Cardiac muscle cell (in vitro differentiated cells and primary cell): ENCODE measurements around the gene ACE. TPM values are rescaled to one million over a fixed set of nuclear protein-coding genes. Genes with fewer than 3 reads are reported as not detected.

ENCODE experiments used
- DNase-seq, 2 donors: peaks; one replicate each; pipeline versions ENCODE4 v3.0.0 to v3.0.0-alpha.2; 2010 to 2017; ENCODE audit warnings: low read depth in 1 of 2, low spot score in 1 of 2
- H3K27ac ChIP-seq: fragments of 200-600 bp; sonication (generic); 2 replicates; pipeline ENCODE4 v1.5.1; 2016
- H3K27me3 ChIP-seq: fragments of 200-600 bp; sonication (generic); 2 replicates; pipeline ENCODE4 v1.6.0; 2016; ENCODE audit warnings: control low read depth
- H3K36me3 ChIP-seq: fragments of 200-600 bp; sonication (generic); 2 replicates; pipeline ENCODE4 v1.5.1; 2016; ENCODE audit warnings: control low read depth
- H3K4me1 ChIP-seq: fragments of 200-600 bp; sonication (generic); 2 replicates; pipeline ENCODE4 v1.8.1; 2017; ENCODE audit warnings: low read depth, mild to moderate bottlenecking, mixed run types
- H3K4me3 ChIP-seq: fragments of 200-600 bp; sonication (generic); 2 replicates; pipeline ENCODE4 v1.5.1; 2016; ENCODE audit warnings: mild to moderate bottlenecking
- H3K9me3 ChIP-seq: fragments of 200-600 bp; sonication (generic); 2 replicates; pipeline ENCODE4 v1.5.1; 2017; ENCODE audit warnings: low read depth, mild to moderate bottlenecking, control low read depth
- polyA plus RNA-seq: library from polyadenylated mRNA; unstranded; fragments of >200 nt; fragmentation: Nextera tagmentation; extraction: Ambion mirVana; gene quantifications from 2 replicates; pipeline ENCODE4 v1.2.1, GENCODE V29; 2016
- total RNA-seq: library from RNA; depleted of rRNA; stranded (reverse); fragments of >200 nt; gene quantifications from 2 replicates; pipeline ENCODE4 v1.2.3, GENCODE V29; 2016
- TF ChIP-seq, protein P1 (sequence below): IDR thresholded peaks from 2 replicates; pipeline ENCODE4 v1.5.1; 2012; ENCODE audit warnings: low read depth, mild to moderate bottlenecking, low read length

The ACE gene
- total and polyA plus RNA-seq, 2 experiments from 2014 or later, result 1.8 to 3.2 TPM

DNA sequence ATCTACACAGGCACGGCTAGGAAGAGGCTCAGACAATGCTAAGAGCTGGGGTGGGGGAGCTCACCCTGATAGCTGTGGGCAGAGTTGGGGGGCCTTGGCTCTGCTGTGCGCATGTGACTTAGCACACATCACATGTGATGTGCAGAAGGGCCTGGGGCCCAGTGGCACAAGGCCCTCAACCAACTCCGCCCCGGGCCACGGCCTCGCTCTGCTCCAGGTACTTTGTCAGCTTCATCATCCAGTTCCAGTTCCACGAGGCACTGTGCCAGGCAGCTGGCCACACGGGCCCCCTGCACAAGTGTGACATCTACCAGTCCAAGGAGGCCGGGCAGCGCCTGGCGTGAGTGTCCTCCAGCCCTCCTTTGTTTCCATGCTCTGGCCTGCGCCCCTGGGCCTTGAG lies 19.3 kb downstream of the ACE start:
- peaks cover 4% of the 10 kb centered on the region for H3K27me3 ChIP-seq
- no peaks in the 10 kb centered on the region for H3K9me3 ChIP-seq
- no peak overlapping the region for H3K27ac ChIP-seq
- H3K4me3 ChIP-seq, result no peak overlapping the region
- H3K36me3 ChIP-seq, result no peaks in the 10 kb centered on the region
- H3K4me1 ChIP-seq, result no peaks in the 10 kb centered on the region
- DNase-seq, result no peak
- TF ChIP-seq, protein P1, sequence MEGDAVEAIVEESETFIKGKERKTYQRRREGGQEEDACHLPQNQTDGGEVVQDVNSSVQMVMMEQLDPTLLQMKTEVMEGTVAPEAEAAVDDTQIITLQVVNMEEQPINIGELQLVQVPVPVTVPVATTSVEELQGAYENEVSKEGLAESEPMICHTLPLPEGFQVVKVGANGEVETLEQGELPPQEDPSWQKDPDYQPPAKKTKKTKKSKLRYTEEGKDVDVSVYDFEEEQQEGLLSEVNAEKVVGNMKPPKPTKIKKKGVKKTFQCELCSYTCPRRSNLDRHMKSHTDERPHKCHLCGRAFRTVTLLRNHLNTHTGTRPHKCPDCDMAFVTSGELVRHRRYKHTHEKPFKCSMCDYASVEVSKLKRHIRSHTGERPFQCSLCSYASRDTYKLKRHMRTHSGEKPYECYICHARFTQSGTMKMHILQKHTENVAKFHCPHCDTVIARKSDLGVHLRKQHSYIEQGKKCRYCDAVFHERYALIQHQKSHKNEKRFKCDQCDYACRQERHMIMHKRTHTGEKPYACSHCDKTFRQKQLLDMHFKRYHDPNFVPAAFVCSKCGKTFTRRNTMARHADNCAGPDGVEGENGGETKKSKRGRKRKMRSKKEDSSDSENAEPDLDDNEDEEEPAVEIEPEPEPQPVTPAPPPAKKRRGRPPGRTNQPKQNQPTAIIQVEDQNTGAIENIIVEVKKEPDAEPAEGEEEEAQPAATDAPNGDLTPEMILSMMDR, result no peak

DNA sequence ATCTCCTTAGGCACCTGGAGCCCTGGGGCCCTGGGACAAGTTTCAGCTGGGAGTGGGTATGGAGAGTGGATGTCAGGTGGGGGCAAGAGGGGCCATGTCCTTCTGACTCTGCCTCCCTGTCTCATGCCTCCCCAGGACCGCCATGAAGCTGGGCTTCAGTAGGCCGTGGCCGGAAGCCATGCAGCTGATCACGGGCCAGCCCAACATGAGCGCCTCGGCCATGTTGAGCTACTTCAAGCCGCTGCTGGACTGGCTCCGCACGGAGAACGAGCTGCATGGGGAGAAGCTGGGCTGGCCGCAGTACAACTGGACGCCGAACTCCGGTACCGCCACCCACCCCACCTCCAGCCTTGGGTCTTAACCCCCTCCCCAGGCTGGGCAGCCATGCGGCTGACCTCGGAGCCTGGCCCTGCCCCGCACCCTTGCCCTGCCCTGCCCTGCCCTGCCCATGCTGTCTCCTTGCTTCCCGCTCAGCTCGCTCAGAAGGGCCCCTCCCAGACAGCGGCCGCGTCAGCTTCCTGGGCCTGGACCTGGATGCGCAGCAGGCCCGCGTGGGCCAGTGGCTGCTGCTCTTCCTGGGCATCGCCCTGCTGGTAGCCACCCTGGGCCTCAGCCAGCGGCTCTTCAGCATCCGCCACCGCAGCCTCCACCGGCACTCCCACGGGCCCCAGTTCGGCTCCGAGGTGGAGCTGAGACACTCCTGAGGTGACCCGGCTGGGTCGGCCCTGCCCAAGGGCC lies 20.0 kb downstream of the ACE start:
- no peaks in the 10 kb centered on the region for H3K36me3 ChIP-seq
- no peaks in the 10 kb centered on the region for H3K4me1 ChIP-seq
- H3K4me3 ChIP-seq, result no peak overlapping the region
- no peak overlapping the region for H3K27ac ChIP-seq
- H3K9me3 ChIP-seq, result no peaks in the 10 kb centered on the region
- no peak for DNase-seq
- TF ChIP-seq, protein P1, result no peak
- H3K27me3 ChIP-seq, result peaks cover 8% of the 10 kb centered on the region

DNA sequence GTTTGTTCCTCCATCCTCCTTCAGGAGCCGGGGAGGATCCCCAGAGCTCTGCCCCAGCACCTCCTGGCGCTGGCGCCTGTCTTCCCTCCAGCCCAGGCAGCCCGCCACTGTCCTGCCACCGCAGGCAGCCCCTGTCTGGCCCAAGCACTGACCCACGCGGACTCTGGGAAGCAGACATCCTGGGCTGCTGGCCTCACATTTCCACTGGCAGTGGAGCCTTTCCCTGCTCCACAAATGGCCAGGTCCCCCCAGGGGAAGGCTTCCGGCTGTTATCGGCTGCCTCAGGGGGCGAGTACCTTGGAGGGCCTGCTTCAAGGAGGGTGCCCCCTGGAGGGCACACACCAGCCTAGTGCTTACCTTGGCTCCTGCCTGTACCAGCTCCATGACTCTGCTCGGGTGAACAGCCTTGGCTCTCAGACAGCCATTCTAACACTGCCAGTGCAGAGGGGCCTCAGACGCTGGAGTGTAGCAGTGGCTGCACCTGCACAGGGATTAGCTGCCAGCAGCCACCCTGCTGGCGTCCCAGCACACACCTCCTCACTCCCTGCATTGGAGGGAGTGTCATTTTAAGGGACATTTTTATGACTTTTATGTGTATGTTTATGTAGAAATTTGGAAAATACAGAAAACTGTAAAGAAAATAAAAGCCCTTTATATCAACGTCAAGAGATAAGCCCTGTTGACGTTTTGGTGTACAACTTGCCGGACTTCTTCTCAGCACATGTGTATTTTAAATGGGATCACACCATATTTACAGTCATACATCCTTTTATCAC lies 21.0 kb downstream of the ACE start:
- TF ChIP-seq, protein P1, result peak; percentile 23
- no peak overlapping the region for H3K4me3 ChIP-seq
- H3K27me3 ChIP-seq, result peaks cover 9% of the 10 kb centered on the region
- H3K4me1 ChIP-seq, result no peaks in the 10 kb centered on the region
- H3K36me3 ChIP-seq, result no peaks in the 10 kb centered on the region
- H3K27ac ChIP-seq, result no peak overlapping the region
- no peaks in the 10 kb centered on the region for H3K9me3 ChIP-seq
- DNase-seq, result peak; percentile 16 to 52

- Histone ChIP-seq H3K27me3 (peaks cover 15% of the 10 kb centered on the region), H3K27ac (no peak overlapping the region), H3K4me1 (no peaks in the 10 kb centered on the region), H3K36me3 (no peaks in the 10 kb centered on the region), H3K4me3 (no peak overlapping the region), H3K9me3 (no peaks in the 10 kb centered on the region)
- DNase-seq, result peak in 1 of 2 donors; percentile 45
- TF ChIP-seq, protein P1, result no peak
These were observed 21.9 kb downstream of the ACE start for GRCh38 chr17:63498626-63499195.

GRCh38 chr17:63500543-63501390 lies 23.9 kb downstream of the ACE start:
- no peaks in the 10 kb centered on the region for H3K36me3 ChIP-seq
- H3K9me3 ChIP-seq, result no peaks in the 10 kb centered on the region
- no peak overlapping the region for H3K27ac ChIP-seq
- TF ChIP-seq, protein P1, result no peak
- H3K27me3 ChIP-seq, result peaks cover 15% of the 10 kb centered on the region
- DNase-seq, result peak in 1 of 2 donors; percentile 32
- H3K4me1 ChIP-seq, result no peaks in the 10 kb centered on the region
- H3K4me3 ChIP-seq, result no peak overlapping the region
